Sigmoid colon (tissue), 4 donors: ENCODE results near the gene CHST8.

Experiments
- EP300 ChIP-seq, 4 donors: sonication (generic); formaldehyde crosslinking; IDR thresholded peaks; one replicate each; pipeline ENCODE4 v1.6.1; 2017; ENCODE audit warnings: antibody characterized with exemption in 4 of 4
- POLR2A ChIP-seq, 2 donors: fragments of 450-650 bp; IDR thresholded peaks; one replicate each; pipeline ENCODE4 v1.6.1; 2016; ENCODE audit warnings: antibody characterized with exemption in 2 of 2, mild to moderate bottlenecking in 2 of 2, moderate library complexity in 2 of 2
- POLR2AphosphoS5 ChIP-seq, 4 donors: sonication (generic); formaldehyde crosslinking; IDR thresholded peaks; one replicate each; pipeline ENCODE4 v1.6.1; 2017; ENCODE audit warnings: antibody characterized with exemption in 4 of 4
- TF ChIP-seq, protein P1 (sequence below), 4 experiments: fragments of 450-650 bp in 3 of 4; fragments of 200-600 bp in 1 of 4; IDR thresholded peaks; one replicate each; pipeline ENCODE4 v1.5.1; 2016 to 2019; ENCODE audit warnings: antibody characterized with exemption in 4 of 4, mild to moderate bottlenecking in 3 of 4, moderate library complexity in 2 of 4

- TF ChIP-seq, protein P1, sequence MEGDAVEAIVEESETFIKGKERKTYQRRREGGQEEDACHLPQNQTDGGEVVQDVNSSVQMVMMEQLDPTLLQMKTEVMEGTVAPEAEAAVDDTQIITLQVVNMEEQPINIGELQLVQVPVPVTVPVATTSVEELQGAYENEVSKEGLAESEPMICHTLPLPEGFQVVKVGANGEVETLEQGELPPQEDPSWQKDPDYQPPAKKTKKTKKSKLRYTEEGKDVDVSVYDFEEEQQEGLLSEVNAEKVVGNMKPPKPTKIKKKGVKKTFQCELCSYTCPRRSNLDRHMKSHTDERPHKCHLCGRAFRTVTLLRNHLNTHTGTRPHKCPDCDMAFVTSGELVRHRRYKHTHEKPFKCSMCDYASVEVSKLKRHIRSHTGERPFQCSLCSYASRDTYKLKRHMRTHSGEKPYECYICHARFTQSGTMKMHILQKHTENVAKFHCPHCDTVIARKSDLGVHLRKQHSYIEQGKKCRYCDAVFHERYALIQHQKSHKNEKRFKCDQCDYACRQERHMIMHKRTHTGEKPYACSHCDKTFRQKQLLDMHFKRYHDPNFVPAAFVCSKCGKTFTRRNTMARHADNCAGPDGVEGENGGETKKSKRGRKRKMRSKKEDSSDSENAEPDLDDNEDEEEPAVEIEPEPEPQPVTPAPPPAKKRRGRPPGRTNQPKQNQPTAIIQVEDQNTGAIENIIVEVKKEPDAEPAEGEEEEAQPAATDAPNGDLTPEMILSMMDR (IDR thresholded peaks at IDR 0.05), result no peak
- no peak for TF ChIP-seq POLR2A (IDR thresholded peaks at IDR 0.05)
- TF ChIP-seq POLR2AphosphoS5 (IDR thresholded peaks at IDR 0.05), result no peak
- TF ChIP-seq EP300 (IDR thresholded peaks at IDR 0.05), result no peak
These were observed 66.6 kb downstream of the CHST8 start for GRCh38 chr19:33688171-33688992.
